ENCODE data around the gene ATAD1. TPM values are rescaled to one million over a fixed set of nuclear protein-coding genes. Genes with fewer than 3 reads are reported as not detected.
A peak's percentile ranks its signal among the peaks of the same experiment; 100 is the strongest.

Gene ATAD1
- total and polyA plus RNA-seq, 2 experiments from 2014 or later: 47.4 to 82.5 TPM

- no peak overlapping the region for H3K27ac ChIP-seq
- TF ChIP-seq CTCF (IDR thresholded peaks at IDR 0.05; ENCODE audit: low read depth, low read length): no peak
- no peaks in the 10 kb centered on the region for H3K27me3 ChIP-seq
- no peak overlapping the region for H3K4me3 ChIP-seq
- no peaks in the 10 kb centered on the region for H3K9me3 ChIP-seq (ENCODE audit: low read depth)
- peaks cover 68% of the 10 kb centered on the region for H3K36me3 ChIP-seq
- no peak for DNase-seq (ENCODE audit: low read depth in 1 of 2, low spot score in 1 of 2)
- no peaks in the 10 kb centered on the region for H3K4me1 ChIP-seq (ENCODE audit: low read depth)
Observed at GRCh38 chr10:87786421-87786820, 31.6 kb downstream of the ATAD1 start.

- Histone ChIP-seq H3K9me3 (ENCODE audit: low read depth) (no peaks in the 10 kb centered on the region), H3K4me1 (ENCODE audit: low read depth) (no peaks in the 10 kb centered on the region), H3K4me3 (no peak overlapping the region), H3K27me3 (no peaks in the 10 kb centered on the region), H3K27ac (no peak overlapping the region), H3K36me3 (peaks cover 56% of the 10 kb centered on the region)
- TF ChIP-seq CTCF (IDR thresholded peaks at IDR 0.05; ENCODE audit: low read depth, low read length): no peak
- DNase-seq (ENCODE audit: low read depth in 1 of 2, low spot score in 1 of 2): no peak
Observed at GRCh38 chr10:87782721-87783120, 35.3 kb downstream of the ATAD1 start.

- Histone ChIP-seq H3K27ac (no peak overlapping the region), H3K9me3 (ENCODE audit: low read depth) (no peaks in the 10 kb centered on the region), H3K4me1 (ENCODE audit: low read depth) (no peaks in the 10 kb centered on the region), H3K27me3 (no peaks in the 10 kb centered on the region), H3K4me3 (no peak overlapping the region), H3K36me3 (peaks cover 59% of the 10 kb centered on the region)
- DNase-seq (ENCODE audit: low read depth in 1 of 2, low spot score in 1 of 2): no peak
- TF ChIP-seq CTCF (IDR thresholded peaks at IDR 0.05; ENCODE audit: low read depth, low read length): no peak
Observed at GRCh38 chr10:87781545-87781944, 36.5 kb downstream of the ATAD1 start.

- H3K4me1 ChIP-seq (ENCODE audit: low read depth): no peaks in the 10 kb centered on the region
- no peaks in the 10 kb centered on the region for H3K9me3 ChIP-seq (ENCODE audit: low read depth)
- H3K27ac ChIP-seq: no peak overlapping the region
- no peak overlapping the region for H3K4me3 ChIP-seq
- peaks cover 22% of the 10 kb centered on the region for H3K36me3 ChIP-seq
- DNase-seq (ENCODE audit: low read depth in 1 of 2, low spot score in 1 of 2): no peak
- no peaks in the 10 kb centered on the region for H3K27me3 ChIP-seq
- TF ChIP-seq CTCF (IDR thresholded peaks at IDR 0.05; ENCODE audit: low read depth, low read length): no peak
Observed at GRCh38 chr10:87776328-87776727, 41.7 kb downstream of the ATAD1 start.

- TF ChIP-seq CTCF (IDR thresholded peaks at IDR 0.05; ENCODE audit: low read depth, low read length): no peak
- DNase-seq (ENCODE audit: low read depth in 1 of 2, low spot score in 1 of 2): peak in 1 of 2 donors; percentile 43
- H3K4me1 ChIP-seq (ENCODE audit: low read depth): no peaks in the 10 kb centered on the region
- peaks cover 23% of the 10 kb centered on the region for H3K36me3 ChIP-seq
- no peaks in the 10 kb centered on the region for H3K9me3 ChIP-seq (ENCODE audit: low read depth)
- no peak overlapping the region for H3K4me3 ChIP-seq
- H3K27ac ChIP-seq: no peak overlapping the region
- no peaks in the 10 kb centered on the region for H3K27me3 ChIP-seq
Observed at GRCh38 chr10:87775766-87776165, 42.3 kb downstream of the ATAD1 start.
